ENCODE results near the gene STK39.

DNA sequence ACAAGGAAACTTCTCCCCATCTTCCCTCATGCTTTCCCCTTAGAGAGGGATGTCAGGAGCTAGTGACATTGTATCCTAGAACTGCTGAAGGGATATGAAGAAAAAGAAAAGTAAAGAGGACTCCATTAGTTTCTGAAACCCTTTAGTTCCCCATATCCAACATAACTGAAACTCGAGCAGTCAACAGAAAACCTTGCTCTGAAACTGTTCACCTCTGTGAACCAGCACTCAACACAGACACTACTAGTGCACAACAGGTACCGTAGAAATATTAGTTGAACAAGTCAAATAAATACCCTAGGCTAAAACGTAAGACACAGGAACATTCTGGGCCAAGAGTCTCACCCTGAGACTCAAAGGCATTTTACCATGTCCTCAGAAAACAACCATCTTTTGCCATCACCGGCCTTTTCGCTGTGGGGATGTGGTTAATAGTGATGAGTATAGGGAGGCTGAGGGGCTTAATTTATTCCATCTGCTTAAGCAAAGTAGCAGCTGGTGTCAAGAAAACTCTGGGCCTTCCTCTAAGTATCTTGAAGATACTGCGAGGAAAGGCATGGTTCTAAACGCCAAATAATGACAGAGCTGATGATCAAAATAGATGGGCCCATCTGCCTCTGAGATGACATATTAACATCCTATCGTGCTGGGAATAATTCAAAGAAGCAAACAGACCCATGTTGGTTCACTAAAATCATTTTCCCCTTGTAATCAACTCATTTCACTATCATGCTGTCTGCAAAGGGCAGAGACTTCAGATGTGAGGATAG lies 156.8 kb downstream of the STK39 start:
- TF ChIP-seq POLR2A (IDR thresholded peaks at IDR 0.05) = no peak
- TF ChIP-seq, protein P1, sequence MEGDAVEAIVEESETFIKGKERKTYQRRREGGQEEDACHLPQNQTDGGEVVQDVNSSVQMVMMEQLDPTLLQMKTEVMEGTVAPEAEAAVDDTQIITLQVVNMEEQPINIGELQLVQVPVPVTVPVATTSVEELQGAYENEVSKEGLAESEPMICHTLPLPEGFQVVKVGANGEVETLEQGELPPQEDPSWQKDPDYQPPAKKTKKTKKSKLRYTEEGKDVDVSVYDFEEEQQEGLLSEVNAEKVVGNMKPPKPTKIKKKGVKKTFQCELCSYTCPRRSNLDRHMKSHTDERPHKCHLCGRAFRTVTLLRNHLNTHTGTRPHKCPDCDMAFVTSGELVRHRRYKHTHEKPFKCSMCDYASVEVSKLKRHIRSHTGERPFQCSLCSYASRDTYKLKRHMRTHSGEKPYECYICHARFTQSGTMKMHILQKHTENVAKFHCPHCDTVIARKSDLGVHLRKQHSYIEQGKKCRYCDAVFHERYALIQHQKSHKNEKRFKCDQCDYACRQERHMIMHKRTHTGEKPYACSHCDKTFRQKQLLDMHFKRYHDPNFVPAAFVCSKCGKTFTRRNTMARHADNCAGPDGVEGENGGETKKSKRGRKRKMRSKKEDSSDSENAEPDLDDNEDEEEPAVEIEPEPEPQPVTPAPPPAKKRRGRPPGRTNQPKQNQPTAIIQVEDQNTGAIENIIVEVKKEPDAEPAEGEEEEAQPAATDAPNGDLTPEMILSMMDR (IDR thresholded peaks at IDR 0.05) = no peak
